MV-4-11 (cell line): ENCODE measurements around the gene NFIC.

Source experiments
- DNase-seq: peaks from one replicate; lab custom pipeline; 2025; lab: John Stamatoyannopoulos, UW

Gene NFIC

GRCh38 chr19:3469638-3470499 is 103.5 kb downstream of the NFIC start:
- no peak for DNase-seq

- DNase-seq, result no peak
Observed at GRCh38 chr19:3470500-3471128, 104.2 kb downstream of the NFIC start.

GRCh38 chr19:3471954-3472655 is 105.7 kb downstream of the NFIC start:
- DNase-seq, result no peak

- no peak for DNase-seq
Observed at GRCh38 chr19:3474010-3474409, 107.6 kb downstream of the NFIC start.

- DNase-seq, result no peak
Observed at GRCh38 chr19:3474614-3475013, 108.2 kb downstream of the NFIC start.

- DNase-seq, result no peak
Observed at GRCh38 chr19:3475449-3475848, 109.1 kb downstream of the NFIC start.

GRCh38 chr19:3476830-3477229 is 110.4 kb downstream of the NFIC start:
- DNase-seq, result no peak

GRCh38 chr19:3477506-3477905 is 111.1 kb downstream of the NFIC start:
- DNase-seq, result no peak

- no peak for DNase-seq
Observed at GRCh38 chr19:3477951-3478350, 111.6 kb downstream of the NFIC start.

GRCh38 chr19:3478409-3479176 is 112.2 kb downstream of the NFIC start:
- DNase-seq, result no peak

GRCh38 chr19:3479177-3479833 is 112.9 kb downstream of the NFIC start:
- peak; percentile 72 for DNase-seq

- no peak for DNase-seq
Observed at GRCh38 chr19:3479834-3480215, 113.4 kb downstream of the NFIC start.

- DNase-seq, result no peak
Observed at GRCh38 chr19:3480383-3481091, 114.2 kb downstream of the NFIC start, which contains the start of gene SMIM24. SMIM24 (minus strand) TSS chr19:3480525; CDS start chr19:3480463, 62 bp downstream.

GRCh38 chr19:3481241-3482090 is 115.1 kb downstream of the NFIC start:
- DNase-seq, result no peak

GRCh38 chr19:3482507-3483225 is 116.3 kb downstream of the NFIC start:
- DNase-seq, result no peak

- no peak for DNase-seq
Observed at GRCh38 chr19:3483226-3483628, 116.8 kb downstream of the NFIC start, which contains the start of gene SMIM44. SMIM44 (minus strand) TSS chr19:3483441; CDS start chr19:3483403, 38 bp downstream.

- DNase-seq, result no peak
Observed at GRCh38 chr19:3491396-3492119, 125.2 kb downstream of the NFIC start.

- DNase-seq, result no peak
Observed at GRCh38 chr19:3492131-3492839, 125.9 kb downstream of the NFIC start.
